GM20000 (cell line): ENCODE data around the gene TACR2.

Experiments
- DNase-seq: peaks from one replicate; pipeline ENCODE4 v3.0.0; 2012; ENCODE audit warnings: low spot score
- TF ChIP-seq, protein P1 (sequence below): IDR thresholded peaks from 2 replicates; pipeline ENCODE4 v1.5.1; 2012; ENCODE audit warnings: mild to moderate bottlenecking, control low read depth; ENCODE audit errors: extremely low read depth, missing control alignments

Gene TACR2

DNA sequence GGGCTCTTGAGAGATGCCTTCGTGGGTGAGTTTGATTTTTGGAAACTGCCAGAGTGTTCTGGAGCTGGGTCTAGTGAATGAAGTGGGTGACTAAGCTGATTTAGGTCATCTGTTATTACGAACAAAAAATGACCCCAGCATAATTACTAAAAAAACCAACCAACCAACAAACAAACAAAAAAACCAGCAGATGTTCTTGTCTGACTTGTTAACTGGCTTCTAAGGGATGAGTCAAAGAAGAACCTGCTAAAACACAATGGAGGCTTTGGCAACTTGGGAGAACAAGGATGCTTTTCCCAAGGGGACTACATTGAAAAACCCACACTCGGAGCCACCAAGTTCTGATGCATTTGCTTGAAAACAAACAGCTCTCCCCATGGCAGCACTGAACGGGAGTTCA is 11.5 kb downstream of the TACR2 start:
- no peak for DNase-seq
- TF ChIP-seq, protein P1, sequence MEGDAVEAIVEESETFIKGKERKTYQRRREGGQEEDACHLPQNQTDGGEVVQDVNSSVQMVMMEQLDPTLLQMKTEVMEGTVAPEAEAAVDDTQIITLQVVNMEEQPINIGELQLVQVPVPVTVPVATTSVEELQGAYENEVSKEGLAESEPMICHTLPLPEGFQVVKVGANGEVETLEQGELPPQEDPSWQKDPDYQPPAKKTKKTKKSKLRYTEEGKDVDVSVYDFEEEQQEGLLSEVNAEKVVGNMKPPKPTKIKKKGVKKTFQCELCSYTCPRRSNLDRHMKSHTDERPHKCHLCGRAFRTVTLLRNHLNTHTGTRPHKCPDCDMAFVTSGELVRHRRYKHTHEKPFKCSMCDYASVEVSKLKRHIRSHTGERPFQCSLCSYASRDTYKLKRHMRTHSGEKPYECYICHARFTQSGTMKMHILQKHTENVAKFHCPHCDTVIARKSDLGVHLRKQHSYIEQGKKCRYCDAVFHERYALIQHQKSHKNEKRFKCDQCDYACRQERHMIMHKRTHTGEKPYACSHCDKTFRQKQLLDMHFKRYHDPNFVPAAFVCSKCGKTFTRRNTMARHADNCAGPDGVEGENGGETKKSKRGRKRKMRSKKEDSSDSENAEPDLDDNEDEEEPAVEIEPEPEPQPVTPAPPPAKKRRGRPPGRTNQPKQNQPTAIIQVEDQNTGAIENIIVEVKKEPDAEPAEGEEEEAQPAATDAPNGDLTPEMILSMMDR = no peak

DNA sequence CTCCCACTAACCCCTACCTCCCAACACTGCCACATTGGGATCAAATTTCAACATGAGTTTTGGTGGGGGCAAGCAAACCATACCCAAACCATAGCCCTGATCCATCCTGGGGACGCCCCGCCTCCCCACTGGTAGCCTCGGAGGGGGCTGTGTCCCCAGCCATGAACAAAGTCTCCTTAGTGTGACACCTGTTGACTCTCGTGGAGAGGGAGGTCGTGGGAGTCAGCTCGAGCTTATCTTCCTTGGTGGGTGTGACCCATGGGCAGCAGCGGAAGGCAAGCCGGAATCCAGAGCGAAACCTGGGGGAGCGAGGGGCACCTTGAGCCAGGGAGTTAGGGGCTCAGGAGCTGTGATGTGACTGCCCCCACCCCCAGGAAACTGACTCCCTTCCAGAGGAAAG is 11.9 kb downstream of the TACR2 start:
- no peak for DNase-seq
- TF ChIP-seq, protein P1 = no peak

DNA sequence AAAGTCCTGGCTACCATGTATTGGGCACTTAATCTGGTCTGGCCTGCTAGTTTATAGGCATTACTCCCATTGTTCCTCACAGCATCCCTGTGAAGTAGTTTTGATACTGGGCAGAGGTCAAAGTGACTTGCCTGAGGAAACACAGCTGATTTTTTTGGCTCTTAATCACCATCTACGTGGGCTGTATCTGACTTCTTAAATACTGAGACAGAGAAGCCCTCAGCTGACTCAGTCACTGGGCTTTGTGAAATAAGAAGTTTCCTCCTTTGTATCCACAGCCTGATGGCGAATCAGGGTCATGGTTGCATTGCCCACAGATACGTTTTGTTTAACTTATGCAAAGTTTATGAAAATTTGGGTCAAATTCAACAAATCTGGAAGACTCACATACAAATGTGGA is 13.2 kb downstream of the TACR2 start:
- no peak for DNase-seq

DNA sequence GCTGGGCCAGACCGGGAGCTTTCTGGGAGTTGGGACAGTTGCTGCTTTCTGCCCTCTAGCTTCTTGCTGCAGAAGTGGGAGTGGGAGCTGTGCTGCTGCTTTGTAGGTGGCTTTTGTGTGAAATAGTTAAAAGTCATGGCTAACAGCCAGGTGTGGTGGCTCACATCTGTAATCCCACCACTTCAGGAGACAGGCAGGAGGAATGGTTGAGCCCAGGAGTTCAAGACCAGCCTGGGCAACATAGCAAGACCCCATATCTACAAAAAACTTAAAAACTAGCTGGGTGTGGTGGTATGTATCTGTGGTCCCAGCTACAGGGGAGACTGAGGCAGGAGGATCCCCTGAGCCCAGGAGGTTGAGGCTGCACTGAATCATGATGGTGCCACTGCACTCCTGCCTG is 13.7 kb downstream of the TACR2 start:
- no peak for DNase-seq
- TF ChIP-seq, protein P1 = no peak

More for the DNA sequence above, 13.2 kb downstream of the TACR2 start:
- TF ChIP-seq, protein P1 = no peak

DNA sequence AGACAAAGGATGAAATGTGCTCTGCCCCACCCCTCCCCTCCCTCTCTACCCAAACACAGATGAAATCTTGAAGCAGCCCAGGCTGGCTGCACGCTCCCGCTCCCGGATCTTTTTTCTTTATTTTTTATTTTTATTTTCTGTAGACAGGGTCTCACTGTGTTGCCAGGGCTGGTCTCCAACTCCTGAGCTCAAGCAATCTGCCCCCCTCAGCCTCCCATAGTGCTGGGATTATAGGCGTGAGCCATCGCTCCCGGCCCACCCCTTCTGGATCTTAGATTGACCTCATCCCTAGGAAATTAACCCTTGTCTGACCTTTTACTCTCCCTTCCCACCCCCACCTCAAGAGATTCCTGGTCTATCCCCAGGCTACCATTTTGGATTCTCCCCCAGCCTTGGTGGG is 14.3 kb downstream of the TACR2 start:
- no peak for DNase-seq
- TF ChIP-seq, protein P1 = no peak

DNA sequence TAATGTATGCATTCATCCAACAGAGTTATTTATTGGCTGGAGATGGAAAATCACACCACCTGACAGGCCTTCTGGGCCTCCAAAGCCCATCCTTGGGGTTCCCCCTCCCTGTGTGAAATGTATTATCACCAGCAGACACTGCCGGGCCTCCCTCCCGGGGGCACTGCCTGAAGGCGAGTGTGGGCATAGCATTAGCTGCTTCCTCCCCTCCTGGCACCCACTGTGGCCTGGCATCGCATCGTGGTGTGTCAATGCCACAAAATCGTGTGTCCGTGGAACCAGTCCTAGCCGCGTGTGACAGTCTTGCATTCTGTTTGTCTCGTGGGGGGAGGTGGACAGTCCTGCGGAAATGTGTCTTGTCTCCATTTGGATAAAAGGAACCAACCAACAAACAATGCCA is 15.3 kb downstream of the TACR2 start:
- no peak for DNase-seq
- TF ChIP-seq, protein P1 = no peak

DNA sequence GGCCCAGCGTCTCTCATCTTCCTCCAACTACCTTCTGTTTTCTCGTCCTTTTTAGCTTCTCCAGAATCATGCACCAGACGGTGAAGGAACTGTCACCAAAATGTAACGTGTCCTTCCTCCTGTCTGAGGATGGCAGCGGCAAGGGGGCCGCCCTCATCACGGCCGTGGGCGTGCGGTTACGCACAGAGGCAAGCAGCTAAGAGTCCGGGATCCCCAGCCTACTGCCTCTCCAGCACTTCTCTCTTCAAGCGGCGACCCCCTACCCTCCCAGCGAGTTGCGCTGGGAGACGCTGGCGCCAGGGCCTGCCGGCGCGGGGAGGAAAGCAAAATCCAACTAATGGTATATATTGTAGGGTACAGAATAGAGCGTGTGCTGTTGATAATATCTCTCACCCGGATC is 15.8 kb downstream of the TACR2 start:
- TF ChIP-seq, protein P1 = no peak
- no peak for DNase-seq
